CD4-positive, CD25-positive, alpha-beta regulatory T cell (primary cell): Measurements from ENCODE around the gene MRPS14. TPM values are rescaled to one million over a fixed set of nuclear protein-coding genes. Genes with fewer than 3 reads are reported as not detected.

Experiments used
- ATAC-seq, 2 donors: fragments of 150-1000 bp; cut with Tn5 transposase; one replicate each; pipeline ENCODE4 v1.10.0; 2021; ENCODE audit warnings: low read depth in 2 of 2, moderate number of reproducible peaks in 2 of 2, moderate library complexity in 1 of 2
- DNase-seq, 3 donors: peaks; one replicate each; pipeline versions ENCODE4 v3.0.0 to v3.0.0-alpha.2; 2012 to 2022; ENCODE audit warnings: mixed read lengths in 1 of 3
- H3K27ac ChIP-seq: one replicate; pipeline ENCODE4 v1.7.0; 2013; ENCODE audit warnings: mild to moderate bottlenecking, low read length; ENCODE audit not compliant: insufficient read depth, poor library complexity, severe bottlenecking
- H3K27me3 ChIP-seq: one replicate; pipeline ENCODE4 v1.7.0; 2013; ENCODE audit warnings: low read length; ENCODE audit not compliant: control insufficient read depth, insufficient read depth
- H3K36me3 ChIP-seq: one replicate; pipeline ENCODE4 v1.7.0; 2013; ENCODE audit warnings: mild to moderate bottlenecking, low read length, moderate library complexity; ENCODE audit not compliant: control insufficient read depth, insufficient read depth
- H3K4me1 ChIP-seq: 2 replicates; pipeline ENCODE4 v1.7.0; 2013; ENCODE audit warnings: mild to moderate bottlenecking, low read length; ENCODE audit not compliant: insufficient read depth, control insufficient read depth, poor library complexity, severe bottlenecking
- H3K4me3 ChIP-seq: one replicate; pipeline ENCODE4 v1.7.0; 2013; ENCODE audit warnings: low read depth, mild to moderate bottlenecking, low read length, moderate library complexity
- H3K9me3 ChIP-seq, 2 experiments: 1 replicate in 1 of 2; 2 replicates in 1 of 2; pipeline ENCODE4 v1.7.0; 2013; ENCODE audit warnings: low read length in 2 of 2, mild to moderate bottlenecking in 1 of 2, moderate library complexity in 1 of 2; ENCODE audit not compliant: control insufficient read depth in 2 of 2
- H3K27ac Mint-ChIP-seq, 3 donors: one replicate each; pipeline ENCODE4 v1.8.0; 2020 to 2022; ENCODE audit warnings: mild to moderate bottlenecking in 3 of 3, mixed read lengths in 3 of 3, moderate library complexity in 2 of 3
- H3K27me3 Mint-ChIP-seq: one replicate; pipeline ENCODE4 v1.8.0; 2022; ENCODE audit warnings: mild to moderate bottlenecking, mixed read lengths
- H3K36me3 Mint-ChIP-seq: one replicate; pipeline ENCODE4 v1.8.0; 2020; ENCODE audit warnings: mixed read lengths
- H3K4me1 Mint-ChIP-seq, 4 donors: one replicate each; pipeline ENCODE4 v1.8.0; 2020 to 2022; ENCODE audit warnings: mixed read lengths in 4 of 4, mild to moderate bottlenecking in 1 of 4
- H3K4me3 Mint-ChIP-seq, 4 donors: one replicate each; pipeline ENCODE4 v1.8.0; 2020 to 2022; ENCODE audit warnings: mild to moderate bottlenecking in 4 of 4, mixed read lengths in 4 of 4, moderate library complexity in 3 of 4
- H3K9me3 Mint-ChIP-seq, 7 donors: one replicate each; pipeline ENCODE4 v1.8.0; 2020 to 2022; ENCODE audit warnings: mixed read lengths in 7 of 7, mild to moderate bottlenecking in 3 of 7, moderate library complexity in 2 of 7
- polyA plus RNA-seq, 4 donors: library from polyadenylated mRNA; unstranded; fragments of 300-500 nt; fragmentation: Illumina TruSeq; gene quantifications; one replicate each; pipeline ENCODE4 v1.2.3, GENCODE V29; 2021
- total RNA-seq: library from RNA; stranded (reverse); gene quantifications from one replicate; pipeline ENCODE4 v1.2.3, GENCODE V29; 2022

Gene MRPS14
- total and polyA plus RNA-seq, 5 donors from 2014 or later = 15.2 to 83.8 (median 71.7) TPM

DNA sequence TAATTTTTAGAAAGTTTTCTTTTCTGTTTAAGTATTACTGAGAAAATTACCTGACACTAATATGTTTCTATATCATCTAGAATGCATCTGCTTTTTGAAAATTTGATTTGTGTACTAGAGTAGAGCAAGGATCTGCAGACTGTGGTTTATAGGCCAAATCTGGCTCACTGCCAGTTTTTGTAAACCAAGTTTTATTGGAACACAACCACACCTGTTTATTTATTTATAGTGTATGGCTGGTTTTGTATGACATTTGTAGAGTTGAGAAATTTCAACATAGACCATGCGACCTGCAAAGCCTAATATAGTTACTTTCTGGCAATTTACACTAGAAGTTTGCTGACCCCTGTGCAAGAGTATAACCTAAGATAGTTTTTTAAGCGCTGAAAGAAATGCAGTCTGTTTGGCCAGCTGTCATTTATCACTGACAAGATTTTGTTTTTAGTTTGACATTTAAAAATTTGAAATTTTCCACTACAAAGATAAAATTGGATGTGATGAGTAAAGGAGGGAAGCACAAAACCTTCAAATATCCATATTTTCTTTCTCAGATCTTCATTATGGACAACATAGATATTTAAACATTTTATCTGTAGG lies 59.6 kb downstream of the MRPS14 start:
- no peaks in the 10 kb centered on the region for H3K9me3 Mint-ChIP-seq
- H3K27ac Mint-ChIP-seq = peak overlapping the region; percentile 93 to 98 (median 96)
- H3K27ac ChIP-seq = peak overlapping the region; percentile 81
- no peaks in the 10 kb centered on the region for H3K9me3 ChIP-seq
- H3K4me1 ChIP-seq = peaks cover 53% of the 10 kb centered on the region
- no peaks in the 10 kb centered on the region for H3K27me3 ChIP-seq
- no peak for ATAC-seq
- H3K4me3 ChIP-seq = peak overlapping the region; percentile 82
- H3K36me3 ChIP-seq = peaks cover 4% of the 10 kb centered on the region
- H3K4me3 Mint-ChIP-seq = peak overlapping the region; percentile 46 to 87 (median 76)
- H3K4me1 Mint-ChIP-seq = peaks cover 44 to 72% (median 54%) of the 10 kb centered on the region in 4 donors
- H3K27me3 Mint-ChIP-seq = no peaks in the 10 kb centered on the region
- peak in 1 of 3 donors; percentile 22 for DNase-seq
- H3K36me3 Mint-ChIP-seq = no peaks in the 10 kb centered on the region

Other genes starting within 250 kb of the MRPS14 start
- gene CACYBP, start 23.5 kb downstream of the MRPS14 start, total RNA-seq = 88.1 TPM
- 100 to 1,000 TPM; 153 to 217 (median 186) TPM for gene CACYBP, start 23.5 kb downstream of the MRPS14 start, polyA plus RNA-seq
- gene TNN, start 44.4 kb upstream of the MRPS14 start, total RNA-seq = not detected
- under 1 TPM in 1 of 4 donors, not detected in 3; 0.09 TPM for gene TNN, start 44.4 kb upstream of the MRPS14 start, polyA plus RNA-seq
- 50.1 TPM for gene KIAA0040, start 169.4 kb upstream of the MRPS14 start, total RNA-seq
- gene KIAA0040, start 169.4 kb upstream of the MRPS14 start, polyA plus RNA-seq = 10 to 100 TPM; 53.1 to 63.3 (median 57.1) TPM